Testis (tissue), 3 donors: Measurements from ENCODE around the gene TMEM238. TPM values are rescaled to one million over a fixed set of nuclear protein-coding genes. Genes with fewer than 3 reads are reported as not detected.
"Not testable (repeated sequence)": the region's sequence is repeated elsewhere in the genome, so short reads cannot be mapped to it uniquely, and the experiment has no call there.

Experiments
- DNase-seq: peaks from one replicate; pipeline ENCODE4 v3.0.0-alpha.2; 2019
- H3K27ac ChIP-seq, 2 donors: fragments of 200-600 bp; sonication (generic); one replicate each; pipeline ENCODE4 v1.5.1; 2019
- H3K27me3 ChIP-seq: fragments of 200-600 bp; sonication (generic); one replicate; pipeline ENCODE4 v1.5.1; 2019
- H3K36me3 ChIP-seq: fragments of 200-600 bp; sonication (generic); one replicate; pipeline ENCODE4 v1.5.1; 2017; ENCODE audit warnings: low read depth; ENCODE audit errors: missing control alignments
- H3K4me1 ChIP-seq: fragments of 200-600 bp; sonication (generic); one replicate; pipeline ENCODE4 v1.5.1; 2019
- H3K4me3 ChIP-seq, 2 donors: fragments of 200-600 bp; sonication (generic); one replicate each; pipeline ENCODE4 v1.5.1; 2017 to 2019
- H3K9me3 ChIP-seq: fragments of 200-600 bp; sonication (generic); one replicate; pipeline ENCODE4 v1.5.1; 2017
- POLR2A ChIP-seq: fragments of 450-650 bp; IDR thresholded peaks from one replicate; pipeline ENCODE4 v1.6.1; 2017; ENCODE audit warnings: antibody characterized with exemption, mild to moderate bottlenecking, moderate library complexity
- WGBS, 2 donors: methylation state at CpG; one replicate each; pipeline ENCODE4 v1.1.5; 2018; 5-methylcytosine and 5-hydroxymethylcytosine counted together
- intact Hi-C: fragments of 100-400 bp; cut with DNase I; formaldehyde crosslinking; loops from one replicate; pipeline ENCODE4 v1.15.1; 2023; ENCODE audit warnings: low total_unique reads
- polyA plus RNA-seq: library from polyadenylated mRNA; stranded (reverse); fragments of 350-450 nt; fragmentation: Illumina TruSeq; extraction: RNeasy Lipid Tissue Mini Kit (QIAGEN cat#74804); gene quantifications from one replicate; pipeline ENCODE4 v1.2.3, GENCODE V29; 2014; ENCODE audit warnings: low read depth, low replicate concordance; ENCODE audit not compliant: insufficient read depth
- total RNA-seq, 2 donors: library from RNA; depleted of rRNA; stranded (reverse); fragments of >200 nt; gene quantifications; one replicate each; pipeline ENCODE4 v1.2.3, GENCODE V29; 2016
- TF ChIP-seq, protein P1 (sequence below), 3 experiments: fragments of 450-650 bp in 2 of 3; fragments of 200-600 bp in 1 of 3; sonication (generic) in 1 of 3; IDR thresholded peaks; one replicate each; pipeline ENCODE4 v1.5.1; 2016 to 2019; ENCODE audit warnings: antibody characterized with exemption in 3 of 3, mild to moderate bottlenecking in 2 of 3, moderate library complexity in 1 of 3

Gene TMEM238
- total and polyA plus RNA-seq, 3 donors from 2014 or later: 0.91 to 6.4 (median 1.7) TPM

GRCh38 chr19:55336101-55336500, 48.0 kb downstream of the TMEM238 start:
- intact Hi-C loops: no loop called here
- no peak for TF ChIP-seq POLR2A
- TF ChIP-seq, protein P1, sequence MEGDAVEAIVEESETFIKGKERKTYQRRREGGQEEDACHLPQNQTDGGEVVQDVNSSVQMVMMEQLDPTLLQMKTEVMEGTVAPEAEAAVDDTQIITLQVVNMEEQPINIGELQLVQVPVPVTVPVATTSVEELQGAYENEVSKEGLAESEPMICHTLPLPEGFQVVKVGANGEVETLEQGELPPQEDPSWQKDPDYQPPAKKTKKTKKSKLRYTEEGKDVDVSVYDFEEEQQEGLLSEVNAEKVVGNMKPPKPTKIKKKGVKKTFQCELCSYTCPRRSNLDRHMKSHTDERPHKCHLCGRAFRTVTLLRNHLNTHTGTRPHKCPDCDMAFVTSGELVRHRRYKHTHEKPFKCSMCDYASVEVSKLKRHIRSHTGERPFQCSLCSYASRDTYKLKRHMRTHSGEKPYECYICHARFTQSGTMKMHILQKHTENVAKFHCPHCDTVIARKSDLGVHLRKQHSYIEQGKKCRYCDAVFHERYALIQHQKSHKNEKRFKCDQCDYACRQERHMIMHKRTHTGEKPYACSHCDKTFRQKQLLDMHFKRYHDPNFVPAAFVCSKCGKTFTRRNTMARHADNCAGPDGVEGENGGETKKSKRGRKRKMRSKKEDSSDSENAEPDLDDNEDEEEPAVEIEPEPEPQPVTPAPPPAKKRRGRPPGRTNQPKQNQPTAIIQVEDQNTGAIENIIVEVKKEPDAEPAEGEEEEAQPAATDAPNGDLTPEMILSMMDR (IDR thresholded peaks at IDR 0.05): no peak
- Histone ChIP-seq H3K4me3 (no peak overlapping the region), H3K27ac (no peak overlapping the region), H3K9me3 (no peaks in the 10 kb centered on the region), H3K27me3 (no peaks in the 10 kb centered on the region), H3K36me3 (no peaks in the 10 kb centered on the region), H3K4me1 (peaks cover 13% of the 10 kb centered on the region)
- WGBS, 2 donors: 82 to 83% methylated on average over 7 of the region's 7 CpGs
- DNase-seq: no peak

DNA sequence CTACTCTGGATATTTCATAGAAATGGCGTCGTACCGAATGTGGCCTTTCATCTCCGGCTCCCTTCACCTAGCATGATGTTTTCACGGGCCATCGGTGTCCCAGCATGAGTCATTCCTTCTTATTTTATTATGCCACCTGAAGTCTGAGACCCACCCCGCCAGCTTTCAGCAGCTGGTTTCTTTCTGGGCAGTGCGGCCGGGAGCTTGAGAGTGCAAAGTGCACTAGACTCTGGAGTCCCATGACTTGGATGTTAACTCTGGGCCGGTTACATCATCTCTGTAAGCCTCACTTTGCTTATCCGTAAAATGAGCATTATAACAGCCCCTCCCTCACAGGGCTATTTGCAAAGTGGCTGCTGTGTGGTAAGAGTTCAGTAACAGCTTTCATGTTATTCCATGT, 50.2 kb downstream of the TMEM238 start:
- no peaks in the 10 kb centered on the region for H3K27me3 ChIP-seq
- H3K27ac ChIP-seq: no peak overlapping the region
- TF ChIP-seq, protein P1 (IDR thresholded peaks at IDR 0.05): no peak
- no peak for TF ChIP-seq POLR2A
- no peaks in the 10 kb centered on the region for H3K9me3 ChIP-seq
- no peak for DNase-seq
- WGBS, 2 donors: 85 to 88% methylated on average over 11 of the region's 11 CpGs
- H3K4me3 ChIP-seq: no peak overlapping the region
- peaks cover 4% of the 10 kb centered on the region for H3K4me1 ChIP-seq
- no peaks in the 10 kb centered on the region for H3K36me3 ChIP-seq
- intact Hi-C loops: no loop called here

GRCh38 chr19:55329791-55330190, 54.3 kb downstream of the TMEM238 start:
- H3K9me3 ChIP-seq, H3K4me1 ChIP-seq, H3K4me3 ChIP-seq, intact Hi-C loops, DNase-seq, H3K27ac ChIP-seq, H3K36me3 ChIP-seq, H3K27me3 ChIP-seq: not testable (repeated sequence)
- WGBS, 2 donors: 90 to 92% methylated on average over 6 of the region's 6 CpGs

Other genes starting within 250 kb of the TMEM238 start
- gene TNNT1, start 235.1 kb downstream of the TMEM238 start, total RNA-seq: 10 to 100 TPM; 13.0 to 14.5 TPM
- 84.0 TPM for gene TNNT1, start 235.1 kb downstream of the TMEM238 start, polyA plus RNA-seq
- gene TNNI3, start 226.6 kb downstream of the TMEM238 start, total RNA-seq: 10 to 100 TPM; 14.2 to 30.3 TPM
- gene TNNI3, start 226.6 kb downstream of the TMEM238 start, polyA plus RNA-seq: 20.8 TPM
- 100 to 1,000 TPM in 1 of 2 donors, 10 to 100 TPM in 1; 69.9 to 102 TPM for gene DNAAF3, start 217.7 kb downstream of the TMEM238 start, total RNA-seq
- gene DNAAF3, start 217.7 kb downstream of the TMEM238 start, polyA plus RNA-seq: 173 TPM
- gene SYT5, start 204.0 kb downstream of the TMEM238 start, total RNA-seq: 1 to 10 TPM; 1.6 to 5.0 TPM
- 11.7 TPM for gene SYT5, start 204.0 kb downstream of the TMEM238 start, polyA plus RNA-seq
- gene PTPRH, start 174.8 kb downstream of the TMEM238 start, total RNA-seq: 10 to 100 TPM in 1 of 2 donors, 1 to 10 TPM in 1; 6.0 to 11.3 TPM
- 1.6 TPM for gene PTPRH, start 174.8 kb downstream of the TMEM238 start, polyA plus RNA-seq
- 10 to 100 TPM; 13.4 to 13.9 TPM for gene TMEM86B, start 155.5 kb downstream of the TMEM238 start, total RNA-seq
- 12.8 TPM for gene TMEM86B, start 155.5 kb downstream of the TMEM238 start, polyA plus RNA-seq
- 100 to 1,000 TPM; 178 to 179 TPM for gene PPP6R1, start 125.3 kb downstream of the TMEM238 start, total RNA-seq
- 217 TPM for gene PPP6R1, start 125.3 kb downstream of the TMEM238 start, polyA plus RNA-seq
- gene HSPBP1, start 104.2 kb downstream of the TMEM238 start, total RNA-seq: 10 to 100 TPM; 43.5 to 48.2 TPM
- 42.7 TPM for gene HSPBP1, start 104.2 kb downstream of the TMEM238 start, polyA plus RNA-seq
- gene BRSK1, start 100.3 kb downstream of the TMEM238 start, total RNA-seq: 10 to 100 TPM; 14.9 to 20.7 TPM
- 12.8 TPM for gene BRSK1, start 100.3 kb downstream of the TMEM238 start, polyA plus RNA-seq
- 1 to 10 TPM in 1 of 2 donors, not detected in 1; 2.2 TPM for gene TMEM150B, start 59.0 kb downstream of the TMEM238 start, total RNA-seq
- gene TMEM150B, start 59.0 kb downstream of the TMEM238 start, polyA plus RNA-seq: 0.98 TPM
- 10 to 100 TPM; 48.8 to 62.9 TPM for gene KMT5C, start 44.4 kb downstream of the TMEM238 start, total RNA-seq
- gene KMT5C, start 44.4 kb downstream of the TMEM238 start, polyA plus RNA-seq: 14.6 TPM
- gene COX6B2, start 29.6 kb downstream of the TMEM238 start, total RNA-seq: 10 to 100 TPM; 27.9 to 47.5 TPM
- gene COX6B2, start 29.6 kb downstream of the TMEM238 start, polyA plus RNA-seq: 171 TPM
- 10 to 100 TPM; 11.3 to 28.2 TPM for gene GARIN5B, start 21.0 kb downstream of the TMEM238 start, total RNA-seq
- 49.6 TPM for gene GARIN5B, start 21.0 kb downstream of the TMEM238 start, polyA plus RNA-seq
- gene IL11, start 13.8 kb downstream of the TMEM238 start, total RNA-seq: 1 to 10 TPM; 2.0 to 2.1 TPM
- 1.2 TPM for gene IL11, start 13.8 kb downstream of the TMEM238 start, polyA plus RNA-seq
- gene TMEM190, start 7.5 kb downstream of the TMEM238 start, total RNA-seq: 10 to 100 TPM; 12.9 to 19.2 TPM
- gene TMEM190, start 7.5 kb downstream of the TMEM238 start, polyA plus RNA-seq: 35.4 TPM
- 100 to 1,000 TPM; 284 to 624 TPM for gene RPL28, start 1.6 kb upstream of the TMEM238 start, total RNA-seq
- 1,024 TPM for gene RPL28, start 1.6 kb upstream of the TMEM238 start, polyA plus RNA-seq
- 100 to 1,000 TPM; 150 to 188 TPM for gene UBE2S, start 23.5 kb upstream of the TMEM238 start, total RNA-seq
- 272 TPM for gene UBE2S, start 23.5 kb upstream of the TMEM238 start, polyA plus RNA-seq
- 1 to 10 TPM in 1 of 2 donors, under 1 TPM in 1; 0.43 to 1.0 TPM for gene SHISA7, start 59.0 kb upstream of the TMEM238 start, total RNA-seq
- gene SHISA7, start 59.0 kb upstream of the TMEM238 start, polyA plus RNA-seq: 0.45 TPM
- 10 to 100 TPM; 79.1 to 98.5 TPM for gene ISOC2, start 77.3 kb upstream of the TMEM238 start, total RNA-seq
- gene ISOC2, start 77.3 kb upstream of the TMEM238 start, polyA plus RNA-seq: 107 TPM
- gene C19orf85, start 80.5 kb upstream of the TMEM238 start, total RNA-seq: not detected
- gene C19orf85, start 80.5 kb upstream of the TMEM238 start, polyA plus RNA-seq: not detected
- 10 to 100 TPM; 31.3 to 53.7 TPM for gene ZNF628, start 92.3 kb upstream of the TMEM238 start, total RNA-seq
- 33.8 TPM for gene ZNF628, start 92.3 kb upstream of the TMEM238 start, polyA plus RNA-seq
- 10 to 100 TPM; 12.0 to 16.0 TPM for gene NAT14, start 100.9 kb upstream of the TMEM238 start, total RNA-seq
- gene NAT14, start 100.9 kb upstream of the TMEM238 start, polyA plus RNA-seq: 17.3 TPM
- gene SSC5D, start 104.1 kb upstream of the TMEM238 start, total RNA-seq: 1 to 10 TPM; 6.4 to 6.9 TPM
- 10.7 TPM for gene SSC5D, start 104.1 kb upstream of the TMEM238 start, polyA plus RNA-seq
- gene SBK2, start 152.8 kb upstream of the TMEM238 start, total RNA-seq: under 1 TPM; 0.87 to 0.99 TPM
- gene SBK2, start 152.8 kb upstream of the TMEM238 start, polyA plus RNA-seq: 1.3 TPM
- under 1 TPM; 0.39 to 0.81 TPM for gene SBK3, start 161.3 kb upstream of the TMEM238 start, total RNA-seq
- 0.34 TPM for gene SBK3, start 161.3 kb upstream of the TMEM238 start, polyA plus RNA-seq
- gene ZNF579, start 196.6 kb upstream of the TMEM238 start, total RNA-seq: 1 to 10 TPM; 4.0 to 7.2 TPM
- gene ZNF579, start 196.6 kb upstream of the TMEM238 start, polyA plus RNA-seq: 4.3 TPM
- gene FIZ1, start 215.2 kb upstream of the TMEM238 start, total RNA-seq: 10 to 100 TPM; 16.5 to 17.4 TPM
- gene FIZ1, start 215.2 kb upstream of the TMEM238 start, polyA plus RNA-seq: 8.5 TPM
- gene ZNF524, start 216.0 kb upstream of the TMEM238 start, total RNA-seq: 10 to 100 TPM; 25.0 to 29.4 TPM
- gene ZNF524, start 216.0 kb upstream of the TMEM238 start, polyA plus RNA-seq: 8.5 TPM
- gene ZNF865, start 221.4 kb upstream of the TMEM238 start, total RNA-seq: 10 to 100 TPM; 12.2 to 14.5 TPM
- 4.7 TPM for gene ZNF865, start 221.4 kb upstream of the TMEM238 start, polyA plus RNA-seq
- gene ZNF784, start 240.3 kb upstream of the TMEM238 start, total RNA-seq: 10 to 100 TPM; 10.3 to 13.0 TPM
- gene ZNF784, start 240.3 kb upstream of the TMEM238 start, polyA plus RNA-seq: 6.6 TPM